ENCODE data around the gene WFIKKN1. TPM values are rescaled to one million over a fixed set of nuclear protein-coding genes. Genes with fewer than 3 reads are reported as not detected.

Gene WFIKKN1
- total and polyA plus RNA-seq, 2 donors (not counting 1 experiment from before 2014, with no cell fraction given) = 0.64 to 0.84 TPM

DNA sequence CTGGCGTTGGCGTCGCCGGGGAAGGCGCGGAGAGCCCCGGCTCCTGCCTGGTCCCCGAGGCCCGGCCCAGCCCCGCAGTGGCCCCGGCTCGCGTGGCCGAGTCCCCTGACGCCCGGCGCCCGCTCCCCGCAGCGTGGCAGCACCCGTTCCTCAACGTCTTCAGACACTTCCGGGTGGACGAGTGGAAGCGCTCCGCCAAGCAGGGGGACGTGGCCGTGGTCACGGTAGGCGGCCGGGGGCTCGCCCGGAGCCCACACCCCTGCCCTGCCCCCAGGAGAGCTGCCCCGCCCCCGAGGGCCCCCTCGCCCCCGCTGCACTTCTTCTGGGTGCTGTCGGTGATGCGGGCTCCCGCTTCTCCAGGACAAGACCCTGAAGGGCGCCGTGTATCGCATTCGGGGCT lies 18.8 kb downstream of the WFIKKN1 start:
- Histone ChIP-seq H2AFZ (ENCODE audit: insufficient read depth, low read depth, low read length, poor library complexity, severe bottlenecking) (peak overlapping the region; percentile 92), H3K9ac (ENCODE audit: low read length) (peak overlapping the region; percentile 71), H3K27me3 (replicated peaks in 1 of 4; ENCODE audit: control extremely low read depth in 1 of 4, control insufficient read depth in 3 of 4, insufficient read depth in 4 of 4, low read length in 3 of 4) (no peaks in the 10 kb centered on the region), H3K4me3 (ENCODE audit: control extremely low read depth in 1 of 5, extremely low read depth in 1 of 5, insufficient read depth in 1 of 5, low read depth in 2 of 5, low read length in 4 of 5) (peak overlapping the region in 4 of 5 experiments; percentile 65 to 76 (median 70)), H3K79me2 (ENCODE audit: control insufficient read depth, insufficient read depth, low read length) (peaks cover 8% of the 10 kb centered on the region), H3K27ac (ENCODE audit: low read length in 2 of 2) (peak overlapping the region in 1 of 2 donors; percentile 90), H3K36me3 (replicated peaks in 1 of 2; ENCODE audit: control extremely low read depth in 1 of 2, control insufficient read depth in 1 of 2, extremely low read depth in 1 of 2, insufficient read depth in 2 of 2, low read length in 1 of 2) (no peaks in the 10 kb centered on the region), H3K9me3 (ENCODE audit: control extremely low read depth in 1 of 3, control insufficient read depth in 2 of 3, insufficient read depth in 1 of 3, low read length in 2 of 3) (peaks cover 0 to 2% (median 0%) of the 10 kb centered on the region in 3 donors), H3K4me1 (ENCODE audit: control insufficient read depth in 2 of 2, insufficient read depth in 2 of 2, low read length in 2 of 2) (peaks cover 15 to 20% of the 10 kb centered on the region in 2 donors), H3K4me2 (replicated peaks; ENCODE audit: low read depth, low read length, poor library complexity, severe bottlenecking) (peak overlapping the region; percentile 92), H4K20me1 (ENCODE audit: control insufficient read depth, insufficient read depth, low read length, poor library complexity, severe bottlenecking) (peaks cover 8% of the 10 kb centered on the region)
- Mint-ChIP-seq H3K4me3 (peak overlapping the region; percentile 75), H3K4me1 (peaks cover 16% of the 10 kb centered on the region), H3K27me3 (no peaks in the 10 kb centered on the region), H3K9me3 (ENCODE audit: insufficient read depth) (no peaks in the 10 kb centered on the region), H3K27ac (no peak overlapping the region)
- ChIA-PET CTCF (interaction anchor here (0.6 to 1.3 kb wide), 2 partner anchors 13 to 443 kb away, joined by 4 to 6 read pairs; partner anchors contain the start of gene METTL26), POLR2A (interaction anchor here (0.6 to 1.0 kb wide), 3 partner anchors 11 to 1057 kb away, joined by 4 to 6 read pairs (median 5); no protein-coding TSS in a partner anchor)
- intact Hi-C loops (cut with micrococcal nuclease) = loop anchor here (1.0 to 2.0 kb wide), 6 partner anchors 8 to 61 kb away; partner anchors contain the start of genes JMJD8, MCRIP2 and METTL26
- ATAC-seq (ENCODE audit: low read depth) = no peak
- TF ChIP-seq, protein P1, sequence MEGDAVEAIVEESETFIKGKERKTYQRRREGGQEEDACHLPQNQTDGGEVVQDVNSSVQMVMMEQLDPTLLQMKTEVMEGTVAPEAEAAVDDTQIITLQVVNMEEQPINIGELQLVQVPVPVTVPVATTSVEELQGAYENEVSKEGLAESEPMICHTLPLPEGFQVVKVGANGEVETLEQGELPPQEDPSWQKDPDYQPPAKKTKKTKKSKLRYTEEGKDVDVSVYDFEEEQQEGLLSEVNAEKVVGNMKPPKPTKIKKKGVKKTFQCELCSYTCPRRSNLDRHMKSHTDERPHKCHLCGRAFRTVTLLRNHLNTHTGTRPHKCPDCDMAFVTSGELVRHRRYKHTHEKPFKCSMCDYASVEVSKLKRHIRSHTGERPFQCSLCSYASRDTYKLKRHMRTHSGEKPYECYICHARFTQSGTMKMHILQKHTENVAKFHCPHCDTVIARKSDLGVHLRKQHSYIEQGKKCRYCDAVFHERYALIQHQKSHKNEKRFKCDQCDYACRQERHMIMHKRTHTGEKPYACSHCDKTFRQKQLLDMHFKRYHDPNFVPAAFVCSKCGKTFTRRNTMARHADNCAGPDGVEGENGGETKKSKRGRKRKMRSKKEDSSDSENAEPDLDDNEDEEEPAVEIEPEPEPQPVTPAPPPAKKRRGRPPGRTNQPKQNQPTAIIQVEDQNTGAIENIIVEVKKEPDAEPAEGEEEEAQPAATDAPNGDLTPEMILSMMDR (IDR thresholded peaks at IDR 0.05) = no peak
- TF ChIP-seq EZH2 (IDR thresholded peaks at IDR 0.05; ENCODE audit: borderline replicate concordance, insufficient read depth, low read depth, low read length, poor library complexity, severe bottlenecking) = no peak
- no peak for DNase-seq
- WGBS (ENCODE audit: insufficient coverage) = 4% methylated on average over 44 of the region's 44 CpGs

DNA sequence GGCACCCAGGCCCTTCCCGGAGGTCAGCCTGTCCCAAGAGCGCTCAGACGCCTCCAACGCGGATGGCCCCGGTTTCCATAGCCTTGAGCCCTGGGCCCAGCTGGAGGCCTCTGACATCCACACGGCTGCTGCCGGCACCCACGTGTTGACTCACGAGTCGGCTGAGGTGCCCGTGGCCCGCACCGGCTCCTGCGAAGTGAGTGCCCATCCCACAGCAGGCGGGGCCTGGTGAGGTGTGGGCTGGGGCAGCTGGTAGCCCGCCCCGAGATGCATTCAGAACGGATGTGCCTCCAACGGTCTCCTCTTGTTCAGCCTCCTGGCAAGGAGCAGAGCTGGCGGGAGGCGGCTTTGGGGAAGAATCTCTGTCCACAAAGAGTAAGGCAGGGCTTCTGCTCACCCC lies 21.1 kb downstream of the WFIKKN1 start:
- Histone ChIP-seq H3K27ac (ENCODE audit: low read length in 2 of 2) (no peak overlapping the region), H3K4me3 (ENCODE audit: control extremely low read depth in 1 of 5, extremely low read depth in 1 of 5, insufficient read depth in 1 of 5, low read depth in 2 of 5, low read length in 4 of 5) (no peak overlapping the region), H3K4me1 (ENCODE audit: control insufficient read depth in 2 of 2, insufficient read depth in 2 of 2, low read length in 2 of 2) (peaks cover 15 to 20% of the 10 kb centered on the region in 2 donors), H3K9me3 (ENCODE audit: control extremely low read depth in 1 of 3, control insufficient read depth in 2 of 3, insufficient read depth in 1 of 3, low read length in 2 of 3) (peaks cover 0 to 2% (median 0%) of the 10 kb centered on the region in 3 donors), H3K4me2 (replicated peaks; ENCODE audit: low read depth, low read length, poor library complexity, severe bottlenecking) (no peak overlapping the region), H3K36me3 (replicated peaks in 1 of 2; ENCODE audit: control extremely low read depth in 1 of 2, control insufficient read depth in 1 of 2, extremely low read depth in 1 of 2, insufficient read depth in 2 of 2, low read length in 1 of 2) (no peaks in the 10 kb centered on the region), H4K20me1 (ENCODE audit: control insufficient read depth, insufficient read depth, low read length, poor library complexity, severe bottlenecking) (peaks cover 8% of the 10 kb centered on the region), H3K27me3 (replicated peaks in 1 of 4; ENCODE audit: control extremely low read depth in 1 of 4, control insufficient read depth in 3 of 4, insufficient read depth in 4 of 4, low read length in 3 of 4) (no peaks in the 10 kb centered on the region), H3K9ac (ENCODE audit: low read length) (no peak overlapping the region), H2AFZ (ENCODE audit: insufficient read depth, low read depth, low read length, poor library complexity, severe bottlenecking) (no peak overlapping the region), H3K79me2 (ENCODE audit: control insufficient read depth, insufficient read depth, low read length) (peaks cover 8% of the 10 kb centered on the region)
- ChIA-PET POLR2A (no interaction called here), CTCF (no interaction called here)
- Mint-ChIP-seq H3K27me3 (no peaks in the 10 kb centered on the region), H3K9me3 (ENCODE audit: insufficient read depth) (no peaks in the 10 kb centered on the region), H3K4me3 (no peak overlapping the region), H3K27ac (no peak overlapping the region), H3K4me1 (peaks cover 12% of the 10 kb centered on the region)
- 98% methylated on average over 22 of the region's 22 CpGs for WGBS (ENCODE audit: insufficient coverage)
- ATAC-seq (ENCODE audit: low read depth) = no peak
- DNase-seq = no peak
- intact Hi-C loops (cut with micrococcal nuclease) = no loop called here
- TF ChIP-seq, protein P1 (IDR thresholded peaks at IDR 0.05) = no peak
- no peak for TF ChIP-seq EZH2 (IDR thresholded peaks at IDR 0.05; ENCODE audit: borderline replicate concordance, insufficient read depth, low read depth, low read length, poor library complexity, severe bottlenecking)

All from B cell (primary cell).